Hippocampal formation (tissue), 2 donors: ENCODE measurements around the gene KRTAP2-3.
"Not testable (repeated sequence)": the region's sequence is repeated elsewhere in the genome, so short reads cannot be mapped to it uniquely, and the experiment has no call there.

Experiments
- DNase-seq, 2 donors: peaks; one replicate each; lab custom pipeline; 2025; lab: John Stamatoyannopoulos, UW

The KRTAP2-3 gene

GRCh38 chr17:41067281-41067680 is 7.4 kb upstream of the KRTAP2-3 start:
- DNase-seq: no peak

- no peak for DNase-seq
These were observed 6.1 kb upstream of the KRTAP2-3 start, which contains the start of gene KRTAP2-4 for GRCh38 chr17:41065829-41066624. KRTAP2-4 (minus strand) TSS chr17:41065879; CDS start chr17:41065845, 34 bp downstream.

- not testable (repeated sequence) for DNase-seq
These were observed 5.2 kb upstream of the KRTAP2-3 start for GRCh38 chr17:41065016-41065689.

GRCh38 chr17:41064301-41064700 is 4.4 kb upstream of the KRTAP2-3 start:
- DNase-seq: no peak

GRCh38 chr17:41063449-41063848 is 3.5 kb upstream of the KRTAP2-3 start:
- no peak for DNase-seq

GRCh38 chr17:41061964-41062363 is 2.0 kb upstream of the KRTAP2-3 start:
- no peak for DNase-seq

GRCh38 chr17:41059276-41060051 is 450 bp downstream of the KRTAP2-3 start:
- DNase-seq: not testable (repeated sequence)

- DNase-seq: no peak
These were observed 1.2 kb downstream of the KRTAP2-3 start for GRCh38 chr17:41058741-41059140.

- no peak for DNase-seq
These were observed 2.4 kb downstream of the KRTAP2-3 start for GRCh38 chr17:41057547-41057946.

- not testable (repeated sequence) for DNase-seq
These were observed 4.8 kb downstream of the KRTAP2-3 start, which contains the start of gene KRTAP2-2 for GRCh38 chr17:41055130-41055529. KRTAP2-2 (minus strand) TSS chr17:41055230; CDS start chr17:41055211, 19 bp downstream.

GRCh38 chr17:41054556-41054955 is 5.4 kb downstream of the KRTAP2-3 start:
- DNase-seq: not testable (repeated sequence)

GRCh38 chr17:41054025-41054424 is 5.9 kb downstream of the KRTAP2-3 start:
- no peak for DNase-seq

- DNase-seq: no peak
These were observed 7.3 kb downstream of the KRTAP2-3 start for GRCh38 chr17:41052566-41052965.

GRCh38 chr17:41049110-41049509 is 10.8 kb downstream of the KRTAP2-3 start:
- no peak for DNase-seq

- no peak for DNase-seq
These were observed 11.5 kb downstream of the KRTAP2-3 start for GRCh38 chr17:41048441-41048840.

GRCh38 chr17:41046735-41047465 is 13.0 kb downstream of the KRTAP2-3 start, which contains the start of gene KRTAP2-1:
KRTAP2-1 (minus strand) TSS chr17:41047316; CDS start chr17:41047267, 49 bp downstream.
- DNase-seq: not testable (repeated sequence)

GRCh38 chr17:41042953-41043352 is 17.0 kb downstream of the KRTAP2-3 start:
- no peak for DNase-seq

- DNase-seq: not testable (repeated sequence)
These were observed 18.9 kb downstream of the KRTAP2-3 start, which contains the start of gene KRTAP1-1 for GRCh38 chr17:41040783-41041571. KRTAP1-1 (minus strand) TSS chr17:41041450; CDS start chr17:41041397, 53 bp downstream.

GRCh38 chr17:41037853-41038350 is 22.0 kb downstream of the KRTAP2-3 start:
- DNase-seq: no peak

GRCh38 chr17:41034346-41034935 is 25.5 kb downstream of the KRTAP2-3 start, which contains the start of gene KRTAP1-3:
KRTAP1-3 (minus strand) TSS chr17:41034874; CDS start chr17:41034821, 53 bp downstream.
- not testable (repeated sequence) for DNase-seq
